WTC11 (cell line): ENCODE measurements around the gene NUB1. TPM values are rescaled to one million over a fixed set of nuclear protein-coding genes. Genes with fewer than 3 reads are reported as not detected.
A peak's percentile ranks its signal among the peaks of the same experiment; 100 is the strongest.

Experiments
- AFF4 ChIP-seq: sonication (generic); formaldehyde crosslinking; IDR thresholded peaks from 2 replicates; pipeline ENCODE4 v1.8.1; 2023; ENCODE audit warnings: mild to moderate bottlenecking, missing genetic modification reagents, borderline replicate concordance
- ATF1 ChIP-seq: sonication (generic); formaldehyde crosslinking; IDR thresholded peaks from 2 replicates; pipeline ENCODE4 v1.8.1; 2023; ENCODE audit warnings: mild to moderate bottlenecking, moderate library complexity, missing genetic modification reagents
- ATF2 ChIP-seq: sonication (generic); formaldehyde crosslinking; IDR thresholded peaks from 2 replicates; pipeline ENCODE4 v1.8.1; 2022; ENCODE audit warnings: low read depth, missing genetic modification reagents, borderline replicate concordance
- E2F4 ChIP-seq: sonication (generic); formaldehyde crosslinking; IDR thresholded peaks from 2 replicates; pipeline ENCODE4 v1.8.1; 2022; ENCODE audit warnings: low read depth, mild to moderate bottlenecking, moderate library complexity, missing genetic modification reagents, borderline replicate concordance
- ESRRA ChIP-seq: sonication (generic); formaldehyde crosslinking; IDR thresholded peaks from 2 replicates; pipeline ENCODE4 v1.8.1; 2022; ENCODE audit warnings: mild to moderate bottlenecking, missing genetic modification reagents, borderline replicate concordance
- FOXP4 ChIP-seq: sonication (generic); formaldehyde crosslinking; IDR thresholded peaks from 2 replicates; pipeline ENCODE4 v1.8.0; 2022; ENCODE audit warnings: mild to moderate bottlenecking, missing genetic modification reagents
- GABPB1 ChIP-seq: sonication (generic); formaldehyde crosslinking; IDR thresholded peaks from 2 replicates; pipeline ENCODE4 v1.8.1; 2023; ENCODE audit warnings: mild to moderate bottlenecking, missing genetic modification reagents
- GRHL2 ChIP-seq: fragments of 250-450 bp; sonication (Bioruptor Pico); IDR thresholded peaks from 2 replicates; pipeline ENCODE4 v1.8.0; 2022; ENCODE audit warnings: mild to moderate bottlenecking, moderate library complexity; ENCODE audit not compliant: insufficient replicate concordance, severe bottlenecking
- GTF2I ChIP-seq: fragments of 250-450 bp; sonication (Bioruptor Pico); conservative IDR thresholded peaks from 2 replicates; pipeline ENCODE4 v1.4.0; 2021; ENCODE audit warnings: mild to moderate bottlenecking
- JUN ChIP-seq: sonication (generic); formaldehyde crosslinking; IDR thresholded peaks from 2 replicates; pipeline ENCODE4 v1.8.0; 2023; ENCODE audit warnings: mild to moderate bottlenecking, missing genetic modification reagents
- NFATC4 ChIP-seq: fragments of 250-450 bp; sonication (Bioruptor Pico); IDR thresholded peaks from 2 replicates; pipeline ENCODE4 v1.9.0; 2021; ENCODE audit warnings: mild to moderate bottlenecking
- SOX15 ChIP-seq: fragments of 250-450 bp; sonication (Bioruptor Pico); IDR thresholded peaks from 2 replicates; pipeline ENCODE4 v1.9.0; 2021; ENCODE audit warnings: mild to moderate bottlenecking
- STAT6 ChIP-seq: sonication (generic); formaldehyde crosslinking; conservative IDR thresholded peaks from 2 replicates; pipeline ENCODE4 v1.8.1; 2023; ENCODE audit warnings: mild to moderate bottlenecking, low read depth, missing genetic modification reagents, moderate library complexity
- TEAD1 ChIP-seq: sonication (generic); formaldehyde crosslinking; IDR thresholded peaks from 2 replicates; pipeline ENCODE4 v1.8.0; 2022; ENCODE audit warnings: mild to moderate bottlenecking, missing genetic modification reagents
- TEAD4 ChIP-seq: sonication (generic); formaldehyde crosslinking; IDR thresholded peaks from 2 replicates; pipeline ENCODE4 v1.8.0; 2022; ENCODE audit warnings: mild to moderate bottlenecking, missing genetic modification reagents
- TP53 ChIP-seq: sonication (generic); formaldehyde crosslinking; IDR thresholded peaks from 2 replicates; pipeline ENCODE4 v1.8.1; 2023; ENCODE audit warnings: mild to moderate bottlenecking, missing genetic modification reagents
- USF2 ChIP-seq: sonication (generic); formaldehyde crosslinking; IDR thresholded peaks from 2 replicates; pipeline ENCODE4 v1.8.1; 2023; ENCODE audit warnings: mild to moderate bottlenecking, missing genetic modification reagents, moderate library complexity
- ZNF138 ChIP-seq: sonication (generic); formaldehyde crosslinking; conservative IDR thresholded peaks from 2 replicates; pipeline ENCODE4 v1.8.1; 2022; ENCODE audit warnings: mild to moderate bottlenecking, moderate library complexity, missing genetic modification reagents
- ZNF219 ChIP-seq: sonication (generic); formaldehyde crosslinking; IDR thresholded peaks from 2 replicates; pipeline ENCODE4 v1.8.0; 2023; ENCODE audit warnings: missing genetic modification reagents, mild to moderate bottlenecking, borderline replicate concordance
- ZNF281 ChIP-seq: sonication (generic); formaldehyde crosslinking; IDR thresholded peaks from 2 replicates; pipeline ENCODE4 v1.8.0; 2023; ENCODE audit warnings: mild to moderate bottlenecking, missing genetic modification reagents
- ZNF425 ChIP-seq: fragments of 250-450 bp; sonication (Bioruptor Pico); conservative IDR thresholded peaks from 2 replicates; pipeline ENCODE4 v1.9.0; 2021; ENCODE audit warnings: mild to moderate bottlenecking
- total RNA-seq: library from RNA; stranded (reverse); gene quantifications from 3 replicates; pipeline ENCODE4 v1.2.3, GENCODE V29; 2021

Gene NUB1
- total RNA-seq, 1 experiment from 2014 or later = 38.3 TPM

- no peak for TF ChIP-seq ZNF281 (CRISPR knock-in tag)
- no peak for TF ChIP-seq ATF2 (CRISPR knock-in tag)
- no peak for TF ChIP-seq TP53 (CRISPR knock-in tag)
- peak; percentile 72; the same call in 1 of the 2 replicates for TF ChIP-seq ESRRA (CRISPR knock-in tag)
- no peak for TF ChIP-seq GRHL2
- no peak for TF ChIP-seq GTF2I (CRISPR knock-in tag)
- TF ChIP-seq SOX15 (CRISPR knock-in tag) = no peak
- no peak for TF ChIP-seq ZNF138
- TF ChIP-seq JUN (CRISPR knock-in tag) = no peak
- no peak for TF ChIP-seq USF2
- peak; percentile 88 for TF ChIP-seq FOXP4 (CRISPR knock-in tag)
- no peak for TF ChIP-seq E2F4 (CRISPR knock-in tag)
- no peak for TF ChIP-seq STAT6 (CRISPR knock-in tag)
- no peak for TF ChIP-seq TEAD4 (CRISPR knock-in tag)
- TF ChIP-seq ZNF425 (CRISPR knock-in tag) = no peak
- TF ChIP-seq ATF1 (CRISPR knock-in tag) = no peak
- peak; percentile 84; the same call in 1 of the 2 replicates for TF ChIP-seq GABPB1
- TF ChIP-seq ZNF219 (CRISPR knock-in tag) = no peak
- TF ChIP-seq TEAD1 (CRISPR knock-in tag) = no peak
- no peak for TF ChIP-seq NFATC4 (CRISPR knock-in tag)
- no peak for TF ChIP-seq AFF4
Measured at GRCh38 chr7:151341357-151342101, at the start of gene NUB1 (continued).
